SU-DHL-6 (cell line): Measurements from ENCODE around the gene CLDN19.

ENCODE experiments used
- EZH2phosphoT487 ChIP-seq: fragments of 200-600 bp; sonication (generic), shearing (Covaris generic); conservative IDR thresholded peaks from 2 replicates; pipeline ENCODE4 v1.6.1; 2018; ENCODE audit warnings: mild to moderate bottlenecking, antibody characterized with exemption, low read length, moderate library complexity, mixed read lengths
- TF ChIP-seq, protein P1 (sequence below): fragments of 200-600 bp; sonication (generic); IDR thresholded peaks from one replicate; pipeline ENCODE4 v1.5.1; 2017; ENCODE audit warnings: antibody characterized with exemption, mild to moderate bottlenecking, low read length, moderate library complexity; ENCODE audit not compliant: insufficient read depth, poor library complexity, severe bottlenecking

DNA sequence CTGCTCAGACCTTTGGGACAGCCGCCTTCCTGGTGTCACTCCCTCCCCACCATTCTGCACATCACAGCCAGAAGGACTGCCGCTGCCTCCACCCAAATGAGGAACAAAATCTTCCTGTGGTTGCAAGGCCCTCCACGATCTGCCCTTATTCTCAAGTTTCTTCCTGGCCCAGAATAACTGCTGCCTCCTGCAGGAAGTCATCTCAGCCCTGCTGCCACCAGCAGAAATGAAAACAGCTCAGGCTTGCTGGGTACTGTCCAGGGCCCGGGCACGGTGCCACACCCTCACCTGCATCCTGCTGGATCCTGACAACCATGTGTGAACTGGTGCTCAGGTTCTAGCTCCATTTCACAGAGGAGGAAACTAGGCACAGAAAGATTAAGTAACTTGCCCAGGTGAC, 2.8 kb downstream of the CLDN19 start:
- TF ChIP-seq, protein P1, sequence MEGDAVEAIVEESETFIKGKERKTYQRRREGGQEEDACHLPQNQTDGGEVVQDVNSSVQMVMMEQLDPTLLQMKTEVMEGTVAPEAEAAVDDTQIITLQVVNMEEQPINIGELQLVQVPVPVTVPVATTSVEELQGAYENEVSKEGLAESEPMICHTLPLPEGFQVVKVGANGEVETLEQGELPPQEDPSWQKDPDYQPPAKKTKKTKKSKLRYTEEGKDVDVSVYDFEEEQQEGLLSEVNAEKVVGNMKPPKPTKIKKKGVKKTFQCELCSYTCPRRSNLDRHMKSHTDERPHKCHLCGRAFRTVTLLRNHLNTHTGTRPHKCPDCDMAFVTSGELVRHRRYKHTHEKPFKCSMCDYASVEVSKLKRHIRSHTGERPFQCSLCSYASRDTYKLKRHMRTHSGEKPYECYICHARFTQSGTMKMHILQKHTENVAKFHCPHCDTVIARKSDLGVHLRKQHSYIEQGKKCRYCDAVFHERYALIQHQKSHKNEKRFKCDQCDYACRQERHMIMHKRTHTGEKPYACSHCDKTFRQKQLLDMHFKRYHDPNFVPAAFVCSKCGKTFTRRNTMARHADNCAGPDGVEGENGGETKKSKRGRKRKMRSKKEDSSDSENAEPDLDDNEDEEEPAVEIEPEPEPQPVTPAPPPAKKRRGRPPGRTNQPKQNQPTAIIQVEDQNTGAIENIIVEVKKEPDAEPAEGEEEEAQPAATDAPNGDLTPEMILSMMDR: no peak
- no peak for TF ChIP-seq EZH2phosphoT487
